HCT116 (cell line): ENCODE results near the gene RWDD1. TPM values are rescaled to one million over a fixed set of nuclear protein-coding genes. Genes with fewer than 3 reads are reported as not detected.

Experiments
- ATAC-seq: fragments of 200-7000 bp; cut with Tn5 transposase; 2 replicates; pipeline ENCODE4 v1.9.1; 2020; ENCODE audit warnings: mild to moderate bottlenecking, moderate library complexity
- BruUV-seq: library from RNA; stranded (reverse); fragments of 400-500 nt; replicated peaks from 2 replicates; lab custom pipeline; 2021; lab: Mats Ljungman, UMichigan
- CTCF ChIA-PET: fragments of 300-600 bp; sonication (Branson Sonifier 250); formaldehyde crosslinking; loops from one replicate; lab custom pipeline; 2021; ENCODE audit warnings: antibody characterized with exemption; lab: Charles Lee
- POLR2A ChIA-PET: fragments of 300-600, 350-600 bp; sonication (Branson Sonifier 250); formaldehyde crosslinking; loops from one replicate; lab custom pipeline; 2021; ENCODE audit warnings: antibody characterized with exemption; lab: Charles Lee
- RAD21 ChIA-PET, 2 experiments: fragments of 300-600 bp; sonication (Branson Sonifier 250); formaldehyde crosslinking; loops; one replicate each; lab custom pipeline; 2023; ENCODE audit warnings: low total read pairs in 2 of 2; ENCODE audit not compliant: uncharacterized antibody in 2 of 2, unreplicated experiment in 2 of 2, low non-redundant PET in 1 of 2; lab: Charles Lee
- DNase-seq: peaks from one replicate; pipeline ENCODE4 v3.0.0-alpha.2; 2010; ENCODE audit warnings: low read depth, low spot score
- H2AFZ ChIP-seq: fragments of 200-600 bp; shearing (Covaris generic), sonication (generic); 2 replicates; pipeline ENCODE4 v1.6.1; 2017; ENCODE audit warnings: low read depth, mixed run types, mixed read lengths, antibody characterized with exemption, low read length; ENCODE audit not compliant: poor library complexity, severe bottlenecking
- H3K27ac ChIP-seq: 2 replicates; pipeline ENCODE4 v1.5.1; 2012; ENCODE audit warnings: low read depth, low read length
- H3K27me3 ChIP-seq: fragments of 200-600 bp; sonication (generic); 2 replicates; pipeline ENCODE4 v1.6.1; 2016; ENCODE audit warnings: mixed run types, low read length, mixed read lengths; ENCODE audit not compliant: insufficient read depth
- H3K36me3 ChIP-seq, 2 experiments: fragments of 200-500 bp in 1 of 2; fragments of 200-600 bp in 1 of 2; sonication (Bioruptor generic) in 1 of 2; sonication (generic) in 1 of 2; 2 replicates each; pipeline versions ENCODE4 v1.5.1 to v1.6.1; 2014 to 2016; ENCODE audit warnings: low read length in 2 of 2, inconsistent platforms in 1 of 2, mixed read lengths in 1 of 2, mixed run types in 1 of 2; ENCODE audit not compliant: insufficient read depth in 2 of 2, control insufficient read depth in 1 of 2
- H3K4me1 ChIP-seq, 2 experiments: fragments of 200-600 bp in 1 of 2; sonication (generic) in 1 of 2; 2 replicates each; pipeline versions ENCODE4 v1.5.1 to v1.6.1; 2012 to 2017; ENCODE audit warnings: low read length in 2 of 2, inconsistent platforms in 1 of 2, mild to moderate bottlenecking in 1 of 2, mixed read lengths in 1 of 2, mixed run types in 1 of 2, moderate library complexity in 1 of 2; ENCODE audit not compliant: insufficient read depth in 2 of 2, control insufficient read depth in 1 of 2
- H3K4me2 ChIP-seq: fragments of 200-600 bp; sonication (generic); 2 replicates; pipeline ENCODE4 v1.6.1; 2017; ENCODE audit warnings: mixed run types, low read length, mixed read lengths
- H3K4me3 ChIP-seq, 2 experiments: fragments of 200-600 bp in 1 of 2; sonication (generic) in 1 of 2; replicated peaks in 1 of 2; 2 replicates each; pipeline ENCODE4 v1.5.1; 2011 to 2016; ENCODE audit warnings: low read length in 2 of 2, control low read depth in 1 of 2, low read depth in 1 of 2, mild to moderate bottlenecking in 1 of 2, mixed read lengths in 1 of 2, mixed run types in 1 of 2
- H3K79me2 ChIP-seq: fragments of 200-600 bp; sonication (generic); 2 replicates; pipeline ENCODE4 v1.6.1; 2017; ENCODE audit warnings: mild to moderate bottlenecking, mixed run types, low read length, moderate library complexity, mixed read lengths; ENCODE audit not compliant: insufficient read depth
- H3K9ac ChIP-seq: fragments of 200-600 bp; sonication (generic); 2 replicates; pipeline ENCODE4 v1.6.1; 2016; ENCODE audit warnings: low read length, mixed read lengths
- H3K9me2 ChIP-seq: fragments of 200-600 bp; sonication (generic), shearing (Covaris generic); 2 replicates; pipeline ENCODE4 v1.6.1; 2017; ENCODE audit warnings: mixed run types, mild to moderate bottlenecking, moderate library complexity; ENCODE audit not compliant: insufficient read depth
- H3K9me3 ChIP-seq, 2 experiments: fragments of 200-500 bp in 1 of 2; fragments of 200-600 bp in 1 of 2; sonication (Bioruptor generic) in 1 of 2; sonication (generic) in 1 of 2; 2 replicates each; pipeline ENCODE4 v1.6.1; 2014 to 2017; ENCODE audit warnings: low read length in 2 of 2, mixed read lengths in 2 of 2, inconsistent platforms in 1 of 2, low read depth in 1 of 2, mild to moderate bottlenecking in 1 of 2, mixed run types in 1 of 2, moderate library complexity in 1 of 2; ENCODE audit not compliant: control insufficient read depth in 1 of 2, insufficient read depth in 1 of 2
- H4K20me1 ChIP-seq: fragments of 200-600 bp; sonication (generic), shearing (Covaris generic); 2 replicates; pipeline ENCODE4 v1.6.1; 2017; ENCODE audit warnings: mixed run types, mild to moderate bottlenecking, moderate library complexity; ENCODE audit not compliant: insufficient read depth
- CEBPB ChIP-seq: IDR thresholded peaks from 2 replicates; pipeline ENCODE4 v1.6.1; 2012; ENCODE audit warnings: low read depth
- EZH2 ChIP-seq: fragments of 200-600 bp; sonication (generic); IDR thresholded peaks from 2 replicates; pipeline ENCODE4 v1.6.1; 2017; ENCODE audit warnings: antibody characterized with exemption, mixed run types
- POLR2A ChIP-seq: IDR thresholded peaks from 2 replicates; pipeline ENCODE4 v1.7.0; 2011; ENCODE audit warnings: borderline replicate concordance; ENCODE audit not compliant: insufficient read depth, insufficient read length; ENCODE audit errors: extremely low read depth
- RAD21 ChIP-seq: IDR thresholded peaks from 2 replicates; pipeline ENCODE4 v1.6.1; 2012; ENCODE audit warnings: low read depth, mild to moderate bottlenecking
- SIN3A ChIP-seq: IDR thresholded peaks from 2 replicates; pipeline ENCODE4 v1.6.1; 2012; ENCODE audit warnings: low read depth
- SP1 ChIP-seq: IDR thresholded peaks from 2 replicates; pipeline ENCODE4 v1.6.1; 2012; ENCODE audit warnings: low read depth
- YY1 ChIP-seq: IDR thresholded peaks from 2 replicates; pipeline ENCODE4 v1.6.1; 2011; ENCODE audit warnings: low read length, low read depth, moderate library complexity, mild to moderate bottlenecking; ENCODE audit not compliant: insufficient replicate concordance; ENCODE audit errors: extremely low read depth
- intact Hi-C: fragments of 100-400 bp; cut with micrococcal nuclease; formaldehyde crosslinking; loops from 2 replicates; pipeline ENCODE4 v1.10.0; 2022
- total RNA-seq: library from RNA; stranded (reverse); gene quantifications from one replicate; pipeline ENCODE4 v1.2.1, GENCODE V29; 2021; ENCODE audit not compliant: unreplicated experiment
- TF ChIP-seq, protein P1 (sequence below): IDR thresholded peaks from 2 replicates; pipeline ENCODE4 v1.6.1; 2012
- TF ChIP-seq, protein P2 (sequence below), 3 experiments: fragments of 200-600 bp in 1 of 3; sonication (generic) in 1 of 3; IDR thresholded peaks in 2 of 3; conservative IDR thresholded peaks in 1 of 3; 2 replicates each; pipeline ENCODE4 v1.5.1; 2012 to 2017; ENCODE audit warnings: low read depth in 2 of 3, low read length in 2 of 3, antibody characterized with exemption in 1 of 3, borderline replicate concordance in 1 of 3, control low read depth in 1 of 3, mild to moderate bottlenecking in 1 of 3, mixed read lengths in 1 of 3, mixed run types in 1 of 3, moderate library complexity in 1 of 3; ENCODE audit not compliant: insufficient read depth in 1 of 3
- TF ChIP-seq, protein P3 (sequence below): IDR thresholded peaks from 2 replicates; pipeline ENCODE4 v1.6.1; 2011; ENCODE audit warnings: mild to moderate bottlenecking, low read length, moderate library complexity; ENCODE audit not compliant: insufficient replicate concordance; ENCODE audit errors: extremely low read depth

RWDD1 gene
- total RNA-seq, 1 experiment from 2014 or later, result 24.4 TPM

DNA sequence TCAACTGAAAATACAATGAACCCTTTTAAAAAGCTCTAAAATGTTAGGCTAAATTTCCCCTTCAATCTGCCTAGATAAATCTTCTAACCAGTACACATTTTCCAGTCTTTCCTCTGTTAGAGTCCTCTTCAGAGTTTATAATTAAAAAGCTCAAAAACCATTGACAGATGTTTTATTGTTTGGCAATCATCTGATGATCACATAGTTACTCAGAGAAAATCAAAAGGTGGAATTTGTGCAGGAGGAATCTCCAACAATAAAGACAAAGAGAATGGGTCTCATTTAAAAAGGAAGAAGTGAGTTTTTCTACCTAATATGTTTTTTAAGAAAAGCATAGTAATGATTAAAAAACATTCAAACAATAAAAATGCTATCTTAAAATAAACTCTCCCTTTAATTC lies 28.9 kb upstream of the RWDD1 start:
- H3K9me2 ChIP-seq, result no peaks in the 10 kb centered on the region
- no peak overlapping the region for H2AFZ ChIP-seq
- no peak overlapping the region for H3K4me2 ChIP-seq
- ChIA-PET RAD21 (no interaction called here), POLR2A (interaction anchor here (1.2 kb wide), 1 partner anchor 29 kb away, joined by 4 read pairs; the partner anchor contains the start of gene RWDD1), CTCF (interaction anchor here (1.3 to 2.1 kb wide), 5 partner anchors 9 to 325 kb away, joined by 4 to 10 read pairs (median 4); no protein-coding TSS in a partner anchor)
- DNase-seq (no peak), ATAC-seq (no peak)
- no peaks in the 10 kb centered on the region for H4K20me1 ChIP-seq
- H3K4me3 ChIP-seq, result no peak overlapping the region
- TF ChIP-seq YY1 (no peak), SP1 (no peak), SIN3A (no peak), CEBPB (no peak), RAD21 (no peak), EZH2 (no peak)
- TF ChIP-seq, protein P1, sequence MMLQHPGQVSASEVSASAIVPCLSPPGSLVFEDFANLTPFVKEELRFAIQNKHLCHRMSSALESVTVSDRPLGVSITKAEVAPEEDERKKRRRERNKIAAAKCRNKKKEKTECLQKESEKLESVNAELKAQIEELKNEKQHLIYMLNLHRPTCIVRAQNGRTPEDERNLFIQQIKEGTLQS, result no peak
- TF ChIP-seq, protein P2, sequence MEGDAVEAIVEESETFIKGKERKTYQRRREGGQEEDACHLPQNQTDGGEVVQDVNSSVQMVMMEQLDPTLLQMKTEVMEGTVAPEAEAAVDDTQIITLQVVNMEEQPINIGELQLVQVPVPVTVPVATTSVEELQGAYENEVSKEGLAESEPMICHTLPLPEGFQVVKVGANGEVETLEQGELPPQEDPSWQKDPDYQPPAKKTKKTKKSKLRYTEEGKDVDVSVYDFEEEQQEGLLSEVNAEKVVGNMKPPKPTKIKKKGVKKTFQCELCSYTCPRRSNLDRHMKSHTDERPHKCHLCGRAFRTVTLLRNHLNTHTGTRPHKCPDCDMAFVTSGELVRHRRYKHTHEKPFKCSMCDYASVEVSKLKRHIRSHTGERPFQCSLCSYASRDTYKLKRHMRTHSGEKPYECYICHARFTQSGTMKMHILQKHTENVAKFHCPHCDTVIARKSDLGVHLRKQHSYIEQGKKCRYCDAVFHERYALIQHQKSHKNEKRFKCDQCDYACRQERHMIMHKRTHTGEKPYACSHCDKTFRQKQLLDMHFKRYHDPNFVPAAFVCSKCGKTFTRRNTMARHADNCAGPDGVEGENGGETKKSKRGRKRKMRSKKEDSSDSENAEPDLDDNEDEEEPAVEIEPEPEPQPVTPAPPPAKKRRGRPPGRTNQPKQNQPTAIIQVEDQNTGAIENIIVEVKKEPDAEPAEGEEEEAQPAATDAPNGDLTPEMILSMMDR (IDR thresholded peaks at IDR 0.05 in 2 of 3, conservative IDR thresholded peaks at IDR 0.05 in 1 of 3; ENCODE audit: borderline replicate concordance in 1 of 3, insufficient read depth in 1 of 3, low read depth in 2 of 3, low read length in 2 of 3), result no peak
- no peaks in the 10 kb centered on the region for H3K36me3 ChIP-seq
- no peaks in the 10 kb centered on the region for H3K79me2 ChIP-seq
- no TSS peak for BruUV-seq
- no peaks in the 10 kb centered on the region for H3K4me1 ChIP-seq
- intact Hi-C loops, result no loop called here
- no peaks in the 10 kb centered on the region for H3K27me3 ChIP-seq
- H3K9ac ChIP-seq, result no peak overlapping the region
- no peaks in the 10 kb centered on the region for H3K9me3 ChIP-seq
- H3K27ac ChIP-seq, result no peak overlapping the region

DNA sequence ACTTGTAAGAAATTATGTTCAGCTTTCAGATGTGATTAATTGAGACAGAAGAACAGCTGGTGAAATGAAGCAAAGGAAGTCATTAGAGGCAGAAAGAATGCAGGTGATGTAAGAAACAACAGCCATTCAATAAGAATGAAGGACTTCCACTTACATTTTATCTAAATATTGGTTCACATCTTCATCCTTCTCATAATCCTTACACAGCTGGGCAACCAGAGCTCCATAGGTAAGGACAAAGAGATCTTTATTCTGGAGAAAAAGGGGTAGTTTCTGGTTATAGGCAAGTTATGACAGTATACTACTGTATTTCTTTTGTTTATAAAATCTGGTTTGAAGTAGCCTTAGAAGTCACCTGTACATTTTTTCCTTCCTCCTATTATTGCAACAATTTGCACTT lies 28.2 kb upstream of the RWDD1 start:
- RAD21 ChIA-PET, result no interaction called here
- intact Hi-C loops, result no loop called here

More for the DNA sequence above, 28.2 kb upstream of the RWDD1 start:
- TF ChIP-seq RAD21 (no peak), POLR2A (no peak)
- TF ChIP-seq, protein P3, sequence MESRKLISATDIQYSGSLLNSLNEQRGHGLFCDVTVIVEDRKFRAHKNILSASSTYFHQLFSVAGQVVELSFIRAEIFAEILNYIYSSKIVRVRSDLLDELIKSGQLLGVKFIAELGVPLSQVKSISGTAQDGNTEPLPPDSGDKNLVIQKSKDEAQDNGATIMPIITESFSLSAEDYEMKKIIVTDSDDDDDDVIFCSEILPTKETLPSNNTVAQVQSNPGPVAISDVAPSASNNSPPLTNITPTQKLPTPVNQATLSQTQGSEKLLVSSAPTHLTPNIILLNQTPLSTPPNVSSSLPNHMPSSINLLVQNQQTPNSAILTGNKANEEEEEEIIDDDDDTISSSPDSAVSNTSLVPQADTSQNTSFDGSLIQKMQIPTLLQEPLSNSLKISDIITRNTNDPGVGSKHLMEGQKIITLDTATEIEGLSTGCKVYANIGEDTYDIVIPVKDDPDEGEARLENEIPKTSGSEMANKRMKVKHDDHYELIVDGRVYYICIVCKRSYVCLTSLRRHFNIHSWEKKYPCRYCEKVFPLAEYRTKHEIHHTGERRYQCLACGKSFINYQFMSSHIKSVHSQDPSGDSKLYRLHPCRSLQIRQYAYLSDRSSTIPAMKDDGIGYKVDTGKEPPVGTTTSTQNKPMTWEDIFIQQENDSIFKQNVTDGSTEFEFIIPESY, result no peak
- TF ChIP-seq, protein P1, result no peak
- POLR2A ChIA-PET, result no interaction called here
- no peak overlapping the region for H3K4me2 ChIP-seq
- no TSS peak for BruUV-seq
- H3K9me2 ChIP-seq, result no peaks in the 10 kb centered on the region
- CTCF ChIA-PET, result interaction anchor here (1.0 kb wide), 1 partner anchor 256 kb away, joined by 3 read pairs; no protein-coding TSS in a partner anchor
- H3K27me3 ChIP-seq, result no peaks in the 10 kb centered on the region
- H3K9me3 ChIP-seq, result no peaks in the 10 kb centered on the region
- ATAC-seq (no peak), DNase-seq (no peak)
- H4K20me1 ChIP-seq, result no peaks in the 10 kb centered on the region
- H2AFZ ChIP-seq, result no peak overlapping the region
- no peaks in the 10 kb centered on the region for H3K79me2 ChIP-seq
- H3K36me3 ChIP-seq, result no peaks in the 10 kb centered on the region
- no peak overlapping the region for H3K27ac ChIP-seq
- H3K9ac ChIP-seq, result no peak overlapping the region
- no peak overlapping the region for H3K4me3 ChIP-seq
- H3K4me1 ChIP-seq, result no peaks in the 10 kb centered on the region
